Measurements from ENCODE around the gene SORCS2.

Gene SORCS2

DNA sequence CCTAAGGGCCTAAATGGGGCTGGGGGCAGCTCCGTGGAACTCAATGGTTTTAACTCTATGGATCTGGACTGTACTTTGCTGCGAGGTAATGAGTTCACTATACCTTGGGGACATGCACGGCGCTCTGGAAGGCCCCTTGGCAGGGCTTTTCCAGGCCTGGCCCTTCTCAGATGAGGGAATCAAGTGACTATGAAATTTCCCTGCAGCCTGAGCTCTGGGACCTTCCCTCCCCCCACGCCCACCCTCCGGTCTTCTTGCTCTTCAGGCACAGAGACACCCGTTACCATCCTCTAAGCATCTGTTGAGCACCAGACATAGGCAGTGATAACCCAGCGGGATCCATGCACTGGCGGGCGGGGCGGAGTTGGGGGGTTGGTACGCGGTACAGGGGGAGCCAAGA lies 133.2 kb downstream of the SORCS2 start:
- no peak for DNase-seq (ENCODE audit: low read depth)
- TF ChIP-seq, protein P1, sequence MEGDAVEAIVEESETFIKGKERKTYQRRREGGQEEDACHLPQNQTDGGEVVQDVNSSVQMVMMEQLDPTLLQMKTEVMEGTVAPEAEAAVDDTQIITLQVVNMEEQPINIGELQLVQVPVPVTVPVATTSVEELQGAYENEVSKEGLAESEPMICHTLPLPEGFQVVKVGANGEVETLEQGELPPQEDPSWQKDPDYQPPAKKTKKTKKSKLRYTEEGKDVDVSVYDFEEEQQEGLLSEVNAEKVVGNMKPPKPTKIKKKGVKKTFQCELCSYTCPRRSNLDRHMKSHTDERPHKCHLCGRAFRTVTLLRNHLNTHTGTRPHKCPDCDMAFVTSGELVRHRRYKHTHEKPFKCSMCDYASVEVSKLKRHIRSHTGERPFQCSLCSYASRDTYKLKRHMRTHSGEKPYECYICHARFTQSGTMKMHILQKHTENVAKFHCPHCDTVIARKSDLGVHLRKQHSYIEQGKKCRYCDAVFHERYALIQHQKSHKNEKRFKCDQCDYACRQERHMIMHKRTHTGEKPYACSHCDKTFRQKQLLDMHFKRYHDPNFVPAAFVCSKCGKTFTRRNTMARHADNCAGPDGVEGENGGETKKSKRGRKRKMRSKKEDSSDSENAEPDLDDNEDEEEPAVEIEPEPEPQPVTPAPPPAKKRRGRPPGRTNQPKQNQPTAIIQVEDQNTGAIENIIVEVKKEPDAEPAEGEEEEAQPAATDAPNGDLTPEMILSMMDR (conservative IDR thresholded peaks at IDR 0.05; ENCODE audit: low read depth, low read length) = no peak
- no peak overlapping the region for H3K4me3 ChIP-seq (ENCODE audit: low read depth, low read length)

- no peak for DNase-seq (ENCODE audit: low read depth)
- no peak overlapping the region for H3K4me3 ChIP-seq (ENCODE audit: low read depth, low read length)
- TF ChIP-seq, protein P1 (conservative IDR thresholded peaks at IDR 0.05; ENCODE audit: low read depth, low read length) = no peak
These were observed 134.0 kb downstream of the SORCS2 start for GRCh38 chr4:7326306-7326692.

DNA sequence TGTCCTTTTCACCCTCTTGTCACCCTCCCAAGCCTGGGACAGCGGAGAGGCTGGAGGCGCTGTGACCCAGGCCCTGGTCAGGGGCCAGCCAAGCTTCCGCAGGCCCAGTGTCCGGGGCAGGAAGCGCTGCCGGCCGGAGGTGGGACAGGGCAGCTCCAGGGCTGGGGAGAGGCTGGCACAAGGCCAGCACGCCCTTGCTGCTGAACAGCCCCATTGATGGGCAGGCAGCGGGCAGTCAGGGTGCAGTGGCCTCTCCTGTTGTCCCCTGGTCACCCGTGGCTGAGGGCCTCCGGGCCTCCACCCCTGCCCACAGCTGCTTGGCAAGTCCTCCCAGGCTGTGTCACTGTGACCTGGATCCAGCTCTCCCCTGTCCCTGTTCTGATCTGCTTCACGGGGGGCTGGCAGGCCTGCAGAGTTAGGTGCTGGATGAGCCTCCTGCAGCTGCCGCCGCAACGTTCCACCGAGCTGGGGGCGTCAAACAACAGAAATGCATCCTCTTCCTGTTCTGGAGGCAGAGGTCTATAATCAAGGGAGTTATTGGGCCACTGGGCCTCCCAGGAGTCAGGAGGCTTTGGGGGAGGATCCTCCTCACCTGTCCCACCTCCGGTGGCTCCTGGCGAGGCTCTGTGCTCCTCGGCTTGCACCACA lies 134.5 kb downstream of the SORCS2 start:
- TF ChIP-seq, protein P1 (conservative IDR thresholded peaks at IDR 0.05; ENCODE audit: low read depth, low read length) = no peak
- no peak overlapping the region for H3K4me3 ChIP-seq (ENCODE audit: low read depth, low read length)
- DNase-seq (ENCODE audit: low read depth) = no peak

GRCh38 chr4:7327341-7327885 lies 135.1 kb downstream of the SORCS2 start:
- H3K4me3 ChIP-seq (ENCODE audit: low read depth, low read length) = no peak overlapping the region
- DNase-seq (ENCODE audit: low read depth) = no peak
- TF ChIP-seq, protein P1 (conservative IDR thresholded peaks at IDR 0.05; ENCODE audit: low read depth, low read length) = no peak

DNA sequence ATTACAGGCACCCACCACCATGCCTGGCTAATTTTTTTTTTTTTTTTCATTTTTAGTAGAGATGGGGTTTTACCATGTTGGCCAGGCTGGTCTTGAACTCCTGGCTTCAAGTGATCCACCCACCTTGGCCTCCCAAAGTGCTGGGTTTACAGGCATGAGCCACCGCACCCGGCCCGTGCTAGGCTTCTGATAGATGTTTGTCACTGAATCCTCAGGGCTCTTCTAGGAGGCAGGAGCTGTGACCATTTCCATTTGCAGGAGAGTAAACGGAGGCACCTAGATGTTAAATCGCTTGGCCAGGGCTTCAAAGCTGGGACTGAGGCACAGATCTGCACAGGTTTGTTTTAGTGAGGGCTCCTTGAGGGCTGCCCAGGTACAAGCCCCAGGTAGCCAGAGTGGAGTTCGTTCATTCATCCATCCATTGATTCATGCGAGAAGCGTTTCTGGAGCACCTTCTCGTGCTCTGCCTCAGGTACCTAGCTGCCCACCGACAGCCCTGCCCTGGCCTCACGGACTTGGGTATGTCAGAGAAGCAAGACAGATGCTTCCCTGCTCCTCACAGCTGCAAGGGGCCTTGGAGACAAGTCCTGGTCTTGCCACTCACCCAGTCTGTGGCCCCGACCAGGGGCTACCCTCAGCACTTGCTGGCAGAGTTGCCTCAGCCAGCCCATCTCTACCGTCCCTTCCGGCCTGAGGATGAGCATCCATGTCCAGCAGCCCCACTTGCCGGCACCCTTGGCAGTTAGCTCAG lies 136.0 kb downstream of the SORCS2 start:
- no peak overlapping the region for H3K4me3 ChIP-seq (ENCODE audit: low read depth, low read length)
- DNase-seq (ENCODE audit: low read depth) = no peak
- TF ChIP-seq, protein P1 (conservative IDR thresholded peaks at IDR 0.05; ENCODE audit: low read depth, low read length) = no peak

DNA sequence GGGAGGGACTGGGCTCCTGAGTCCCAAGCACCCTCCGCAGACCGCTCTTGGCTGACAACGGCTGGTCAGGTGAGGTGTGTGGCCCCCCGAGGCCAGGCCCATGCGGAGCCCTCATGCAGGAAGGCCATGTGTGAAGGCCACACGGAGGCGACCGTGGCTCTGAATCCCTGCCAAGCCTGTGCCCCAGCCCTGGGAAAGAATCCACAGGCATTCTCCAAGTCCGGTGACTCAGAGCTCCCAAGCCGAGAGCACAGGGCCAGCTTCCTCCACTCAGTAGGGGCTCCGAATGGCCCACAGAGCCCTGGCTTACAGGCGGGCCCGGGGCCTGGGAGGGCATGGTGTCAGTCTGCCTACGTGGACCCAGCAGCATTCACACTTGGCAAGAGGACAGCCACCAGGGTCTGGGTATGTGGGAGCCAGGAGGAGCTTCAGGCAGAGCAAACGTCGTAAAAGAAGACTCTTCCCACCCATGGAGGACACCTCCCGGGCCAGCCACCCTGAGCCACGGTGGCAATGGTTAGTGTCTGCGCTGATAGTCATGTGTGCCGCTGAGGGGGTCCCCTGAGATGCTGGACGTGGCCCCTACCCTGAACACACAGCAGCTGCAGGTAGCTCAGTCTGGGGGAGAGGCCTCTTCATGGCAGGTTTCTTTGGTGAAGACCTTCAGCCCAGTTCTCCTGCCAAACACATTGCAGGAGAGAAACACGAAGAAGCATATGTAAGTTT lies 136.7 kb downstream of the SORCS2 start:
- H3K4me3 ChIP-seq (ENCODE audit: low read depth, low read length) = no peak overlapping the region
- TF ChIP-seq, protein P1 (conservative IDR thresholded peaks at IDR 0.05; ENCODE audit: low read depth, low read length) = no peak
- peak; percentile 73 for DNase-seq (ENCODE audit: low read depth)

All from choroid plexus epithelial cell (primary cell).